K562 (cell line): ENCODE measurements around the gene MYL4. TPM values are rescaled to one million over a fixed set of nuclear protein-coding genes. Genes with fewer than 3 reads are reported as not detected.

Experiments
- BRCA1 ChIP-seq, 2 experiments: fragments of 450-650 bp in 1 of 2; sonication (generic) in 1 of 2; formaldehyde crosslinking in 1 of 2; IDR thresholded peaks; 2 replicates each; pipeline versions ENCODE4 v1.5.0 to v1.6.1; 2017 to 2020; ENCODE audit warnings: mild to moderate bottlenecking in 1 of 2, missing genetic modification reagents in 1 of 2
- CBFB ChIP-seq: sonication (generic); formaldehyde crosslinking; IDR thresholded peaks from 2 replicates; pipeline ENCODE4 v1.4.0; 2020; ENCODE audit warnings: mild to moderate bottlenecking, missing genetic modification reagents
- CXXC5 ChIP-seq: fragments of 250-450 bp; sonication (Bioruptor Pico); IDR thresholded peaks from 2 replicates; pipeline ENCODE4 v1.8.0; 2022; ENCODE audit warnings: inconsistent platforms, mild to moderate bottlenecking, moderate library complexity
- EP300 ChIP-seq: IDR thresholded peaks from 2 replicates; pipeline ENCODE4 v1.6.1; 2012; ENCODE audit warnings: low read length, improper control_type of control experiment
- ETV5 ChIP-seq: sonication (generic); formaldehyde crosslinking; IDR thresholded peaks from 2 replicates; pipeline ENCODE4 v1.4.0; 2020; ENCODE audit warnings: low read depth, mild to moderate bottlenecking, missing genetic modification reagents
- FOXA3 ChIP-seq, 2 experiments: fragments of 450-650 bp in 1 of 2; sonication (generic) in 1 of 2; formaldehyde crosslinking; IDR thresholded peaks in 1 of 2; conservative IDR thresholded peaks in 1 of 2; 2 replicates each; pipeline versions ENCODE4 v1.4.0 to v1.8.0; 2020 to 2022; ENCODE audit warnings: mild to moderate bottlenecking in 2 of 2, missing genetic modification reagents in 1 of 2
- IRF2 ChIP-seq: sonication (generic); formaldehyde crosslinking; IDR thresholded peaks from 2 replicates; pipeline ENCODE4 v1.8.1; 2022; ENCODE audit warnings: mild to moderate bottlenecking, missing genetic modification reagents
- KLF13 ChIP-seq: fragments of 450-650 bp; IDR thresholded peaks from 2 replicates; pipeline ENCODE4 v1.6.1; 2016; ENCODE audit warnings: missing genetic modification characterization, low read depth, mild to moderate bottlenecking, missing compliant biosample characterization, moderate library complexity, borderline replicate concordance
- MCM7 ChIP-seq, 2 experiments: fragments of 450-650 bp; IDR thresholded peaks; 2 replicates each; pipeline ENCODE4 v1.6.1; 2016 to 2018
- MEIS2 ChIP-seq: fragments of 450-650 bp; IDR thresholded peaks from 2 replicates; pipeline ENCODE4 v1.6.1; 2014; ENCODE audit warnings: mild to moderate bottlenecking; ENCODE audit not compliant: partially characterized antibody
- MYNN ChIP-seq, 2 experiments: sonication (generic); formaldehyde crosslinking in 1 of 2; IDR thresholded peaks; 2 replicates each; pipeline versions ENCODE4 v1.5.0 to v1.6.1; 2016 to 2020; ENCODE audit warnings: antibody characterized with exemption in 1 of 2, missing genetic modification reagents in 1 of 2
- PTRF ChIP-seq: fragments of 450-650 bp; IDR thresholded peaks from 2 replicates; pipeline ENCODE4 v1.6.1; 2016; ENCODE audit warnings: mild to moderate bottlenecking, missing genetic modification characterization, missing compliant biosample characterization
- TAF9B ChIP-seq: fragments of 450-650 bp; IDR thresholded peaks from 2 replicates; pipeline ENCODE4 v1.6.1; 2018; ENCODE audit warnings: mild to moderate bottlenecking; ENCODE audit not compliant: partially characterized antibody
- TBL1XR1 ChIP-seq, 2 experiments: IDR thresholded peaks; 2 replicates each; pipeline ENCODE4 v1.6.1; 2012; ENCODE audit warnings: improper control_type of control experiment in 2 of 2, low read length in 2 of 2, mild to moderate bottlenecking in 1 of 2
- ZC3H4 ChIP-seq: sonication (generic); formaldehyde crosslinking; IDR thresholded peaks from 2 replicates; pipeline ENCODE4 v1.9.0; 2021; ENCODE audit warnings: missing genetic modification reagents, borderline replicate concordance
- ZNF121 ChIP-seq: sonication (generic); formaldehyde crosslinking; conservative IDR thresholded peaks from 2 replicates; pipeline ENCODE4 v1.8.0; 2022; ENCODE audit warnings: missing genetic modification reagents
- ZNF134 ChIP-seq: fragments of 250-450 bp; sonication (Bioruptor Pico); conservative IDR thresholded peaks from 2 replicates; pipeline ENCODE4 v1.4.0; 2020
- ZNF184 ChIP-seq: sonication (generic); formaldehyde crosslinking; IDR thresholded peaks from 2 replicates; pipeline ENCODE4 v1.5.0; 2020; ENCODE audit warnings: missing genetic modification reagents
- ZNF197 ChIP-seq: fragments of 200-800 bp; sonication (Bioruptor generic); IDR thresholded peaks from 2 replicates; pipeline ENCODE4 v1.6.1; 2016; ENCODE audit warnings: low read depth, missing genetic modification characterization, missing compliant biosample characterization
- ZNF232 ChIP-seq: sonication (generic); formaldehyde crosslinking; IDR thresholded peaks from 2 replicates; pipeline ENCODE4 v1.8.0; 2022; ENCODE audit warnings: mild to moderate bottlenecking, missing genetic modification reagents
- ZNF431 ChIP-seq: sonication (generic); formaldehyde crosslinking; IDR thresholded peaks from 2 replicates; pipeline ENCODE4 v1.8.0; 2022; ENCODE audit warnings: mild to moderate bottlenecking, missing genetic modification reagents
- ZNF436 ChIP-seq: fragments of 250-450, 450-650 bp; sonication (Bioruptor Pico); formaldehyde crosslinking; IDR thresholded peaks from 2 replicates; pipeline ENCODE4 v1.7.0; 2020; ENCODE audit warnings: mild to moderate bottlenecking
- ZNF445 ChIP-seq: fragments of 250-450 bp; sonication (Bioruptor Pico); IDR thresholded peaks from 2 replicates; pipeline ENCODE4 v1.4.0; 2020; ENCODE audit warnings: low read depth, mild to moderate bottlenecking, moderate library complexity
- ZNF589 ChIP-seq: fragments of 200-800 bp; sonication (Bioruptor generic); IDR thresholded peaks from 2 replicates; pipeline ENCODE4 v1.6.1; 2016; ENCODE audit warnings: low read depth, missing genetic modification characterization, missing compliant biosample characterization
- ZNF707 ChIP-seq: fragments of 250-450 bp; sonication (Bioruptor Pico); conservative IDR thresholded peaks from 2 replicates; pipeline ENCODE4 v1.8.0; 2022; ENCODE audit warnings: inconsistent platforms, mild to moderate bottlenecking, moderate library complexity
- polyA plus RNA-seq, 8 experiments: library from polyadenylated mRNA; depleted of rRNA in 4 of 8; stranded (reverse) in 5 of 8; unstranded in 3 of 8; fragments of >200 nt; fragmentation: Nextera tagmentation in 2 of 8; fragmentation: Illumina TruSeq in 1 of 8; extraction: Ambion mirVana in 2 of 8; extraction: Trizol in 1 of 8; gene quantifications; 2 replicates each; pipeline versions ENCODE4 v1.2.1 to v1.2.3, GENCODE V29; 2011 to 2014; ENCODE audit warnings: inconsistent platforms in 1 of 8, missing spikeins in 1 of 8
- total RNA-seq, 7 experiments: library from RNA; depleted of rRNA in 6 of 7; stranded (reverse); fragments of >200 nt in 6 of 7; fragmentation: Illumina TruSeq in 2 of 7; extraction: Trizol in 2 of 7; gene quantifications; 2 replicates each; pipeline versions ENCODE4 v1.2.1 to v1.2.3, GENCODE V29; 2011 to 2021; ENCODE audit warnings: low replicate concordance in 1 of 7
- TF ChIP-seq, protein P1 (sequence below): fragments of 250-450 bp; sonication (Bioruptor Pico); IDR thresholded peaks from 2 replicates; pipeline ENCODE4 v1.8.0; 2022; ENCODE audit warnings: moderate library complexity, mild to moderate bottlenecking, inconsistent platforms
- TF ChIP-seq, protein P2 (sequence below), 2 experiments: fragments of 450-650 bp; conservative IDR thresholded peaks; 2 replicates each; pipeline ENCODE4 v1.6.1; 2017; ENCODE audit warnings: mild to moderate bottlenecking in 2 of 2, moderate library complexity in 2 of 2
- TF ChIP-seq, protein P3 (sequence below): fragments of 450-650 bp; IDR thresholded peaks from 2 replicates; pipeline ENCODE4 v1.6.1; 2016; ENCODE audit warnings: missing biosample characterization, missing genetic modification characterization

MYL4 gene
- total and polyA plus RNA-seq, 9 of the 15 experiments (the other 6 are each of a cell fraction or from before 2014, with no cell fraction given): 117 to 423 (median 221) TPM

GRCh38 chr17:47257651-47258339 is 48.6 kb downstream of the MYL4 start (continued):
- peak; percentile 64; the same call in 1 of the 2 replicates for TF ChIP-seq ZNF589
- no peak for TF ChIP-seq ZNF431 (CRISPR knock-in tag)
- TF ChIP-seq TBL1XR1 (IDR thresholded peaks at IDR 0.05; ENCODE audit: low read length in 2 of 2): no peak
- TF ChIP-seq EP300: peak; percentile 45; the same call in 1 of the 2 replicates
- TF ChIP-seq, protein P1, sequence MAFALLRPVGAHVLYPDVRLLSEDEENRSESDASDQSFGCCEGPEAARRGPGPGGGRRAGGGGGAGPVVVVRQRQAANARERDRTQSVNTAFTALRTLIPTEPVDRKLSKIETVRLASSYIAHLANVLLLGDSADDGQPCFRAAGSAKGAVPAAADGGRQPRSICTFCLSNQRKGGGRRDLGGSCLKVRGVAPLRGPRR: no peak
- TF ChIP-seq ZC3H4 (CRISPR knock-in tag): no peak
- no peak for TF ChIP-seq BRCA1 (IDR thresholded peaks at IDR 0.05)
- TF ChIP-seq BRCA1 (CRISPR knock-in tag; IDR thresholded peaks at IDR 0.05): no peak
- TF ChIP-seq ZNF134 (CRISPR knock-in tag): no peak
- no peak for TF ChIP-seq ZNF707 (CRISPR knock-in tag)
- TF ChIP-seq CXXC5 (CRISPR knock-in tag): no peak
- TF ChIP-seq ZNF184 (CRISPR knock-in tag): no peak
- TF ChIP-seq, protein P2, sequence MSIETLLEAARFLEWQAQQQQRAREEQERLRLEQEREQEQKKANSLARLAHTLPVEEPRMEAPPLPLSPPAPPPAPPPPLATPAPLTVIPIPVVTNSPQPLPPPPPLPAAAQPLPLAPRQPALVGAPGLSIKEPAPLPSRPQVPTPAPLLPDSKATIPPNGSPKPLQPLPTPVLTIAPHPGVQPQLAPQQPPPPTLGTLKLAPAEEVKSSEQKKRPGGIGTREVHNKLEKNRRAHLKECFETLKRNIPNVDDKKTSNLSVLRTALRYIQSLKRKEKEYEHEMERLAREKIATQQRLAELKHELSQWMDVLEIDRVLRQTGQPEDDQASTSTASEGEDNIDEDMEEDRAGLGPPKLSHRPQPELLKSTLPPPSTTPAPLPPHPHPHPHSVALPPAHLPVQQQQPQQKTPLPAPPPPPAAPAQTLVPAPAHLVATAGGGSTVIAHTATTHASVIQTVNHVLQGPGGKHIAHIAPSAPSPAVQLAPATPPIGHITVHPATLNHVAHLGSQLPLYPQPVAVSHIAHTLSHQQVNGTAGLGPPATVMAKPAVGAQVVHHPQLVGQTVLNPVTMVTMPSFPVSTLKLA (conservative IDR thresholded peaks at IDR 0.05): no peak
- TF ChIP-seq ZNF197 (CRISPR knock-in tag): no peak; the same call in 1 of the 2 replicates
- TF ChIP-seq MYNN (IDR thresholded peaks at IDR 0.05): no peak; the same call in 1 of the 2 replicates
- no peak for TF ChIP-seq MYNN (CRISPR knock-in tag; IDR thresholded peaks at IDR 0.05)
- no peak for TF ChIP-seq ZNF121 (CRISPR knock-in tag)
- no peak for TF ChIP-seq ETV5 (CRISPR knock-in tag)
- TF ChIP-seq MCM7 (IDR thresholded peaks at IDR 0.05): no peak
- TF ChIP-seq ZNF436 (CRISPR knock-in tag): no peak
- TF ChIP-seq CBFB (CRISPR knock-in tag): no peak
- TF ChIP-seq PTRF (tag): no peak
- no peak for TF ChIP-seq FOXA3 (CRISPR knock-in tag; conservative IDR thresholded peaks at IDR 0.05 in 1 of 2, IDR thresholded peaks at IDR 0.05 in 1 of 2)
- TF ChIP-seq TAF9B: no peak
- TF ChIP-seq, protein P3, sequence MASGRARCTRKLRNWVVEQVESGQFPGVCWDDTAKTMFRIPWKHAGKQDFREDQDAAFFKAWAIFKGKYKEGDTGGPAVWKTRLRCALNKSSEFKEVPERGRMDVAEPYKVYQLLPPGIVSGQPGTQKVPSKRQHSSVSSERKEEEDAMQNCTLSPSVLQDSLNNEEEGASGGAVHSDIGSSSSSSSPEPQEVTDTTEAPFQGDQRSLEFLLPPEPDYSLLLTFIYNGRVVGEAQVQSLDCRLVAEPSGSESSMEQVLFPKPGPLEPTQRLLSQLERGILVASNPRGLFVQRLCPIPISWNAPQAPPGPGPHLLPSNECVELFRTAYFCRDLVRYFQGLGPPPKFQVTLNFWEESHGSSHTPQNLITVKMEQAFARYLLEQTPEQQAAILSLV (tag): no peak
- TF ChIP-seq ZNF232 (CRISPR knock-in tag): no peak
- TF ChIP-seq IRF2 (CRISPR knock-in tag): no peak
- no peak for TF ChIP-seq KLF13
- TF ChIP-seq MEIS2: peak; percentile 58
- no peak for TF ChIP-seq ZNF445
